GM23248 (cell line): ENCODE data around the gene SKI. TPM values are rescaled to one million over a fixed set of nuclear protein-coding genes. Genes with fewer than 3 reads are reported as not detected.

Experiments used
- DNase-seq: peaks from one replicate; pipeline ENCODE4 v3.0.0-alpha.2; 2015
- H2AFZ ChIP-seq: fragments of 200-600 bp; sonication (generic); 2 replicates; pipeline ENCODE4 v1.6.1; 2016; ENCODE audit warnings: antibody characterized with exemption
- H3F3A ChIP-seq: fragments of 200-600 bp; sonication (generic); 2 replicates; pipeline ENCODE4 v1.6.1; 2016; ENCODE audit warnings: mild to moderate bottlenecking, antibody characterized with exemption, mixed run types; ENCODE audit not compliant: insufficient read depth
- H3K27ac ChIP-seq: fragments of 200-600 bp; sonication (generic); 2 replicates; pipeline ENCODE4 v1.5.1; 2016; ENCODE audit warnings: mild to moderate bottlenecking
- H3K27me3 ChIP-seq: fragments of 200-600 bp; sonication (generic); replicated peaks from 2 replicates; pipeline ENCODE4 v1.6.1; 2016; ENCODE audit warnings: mild to moderate bottlenecking; ENCODE audit not compliant: insufficient read depth
- H3K36me3 ChIP-seq: fragments of 200-600 bp; sonication (generic); 2 replicates; pipeline ENCODE4 v1.6.1; 2016; ENCODE audit warnings: low read depth, mild to moderate bottlenecking
- H3K4me1 ChIP-seq: fragments of 200-600 bp; sonication (generic); 2 replicates; pipeline ENCODE4 v1.6.1; 2016; ENCODE audit warnings: mild to moderate bottlenecking; ENCODE audit not compliant: insufficient read depth
- H3K4me2 ChIP-seq: fragments of 200-600 bp; sonication (generic); one replicate; pipeline ENCODE4 v1.6.1; 2016; ENCODE audit warnings: mild to moderate bottlenecking; ENCODE audit not compliant: unreplicated experiment
- H3K4me3 ChIP-seq: fragments of 200-600 bp; sonication (generic); 2 replicates; pipeline ENCODE4 v1.5.1; 2016; ENCODE audit warnings: mild to moderate bottlenecking
- H3K79me2 ChIP-seq: fragments of 200-600 bp; sonication (generic); 2 replicates; pipeline ENCODE4 v1.6.1; 2016; ENCODE audit warnings: mild to moderate bottlenecking; ENCODE audit not compliant: insufficient read depth
- H3K9ac ChIP-seq: fragments of 200-600 bp; sonication (generic); 2 replicates; pipeline ENCODE4 v1.6.1; 2016; ENCODE audit warnings: mild to moderate bottlenecking
- H3K9me2 ChIP-seq: fragments of 200-600 bp; sonication (generic); 2 replicates; pipeline ENCODE4 v1.6.1; 2016; ENCODE audit warnings: mixed run types, mild to moderate bottlenecking, moderate library complexity; ENCODE audit not compliant: insufficient read depth
- H3K9me3 ChIP-seq: fragments of 200-600 bp; sonication (generic); one replicate; pipeline ENCODE4 v1.6.1; 2017; ENCODE audit warnings: low read depth
- H4K20me1 ChIP-seq: fragments of 200-600 bp; sonication (generic); 2 replicates; pipeline ENCODE4 v1.6.0; 2016; ENCODE audit not compliant: insufficient read depth
- EZH2 ChIP-seq: fragments of 200-600 bp; sonication (generic); IDR thresholded peaks from 2 replicates; pipeline ENCODE4 v1.6.1; 2018; ENCODE audit warnings: antibody characterized with exemption, mild to moderate bottlenecking; ENCODE audit not compliant: insufficient read depth, poor library complexity, severe bottlenecking
- EZH2phosphoT487 ChIP-seq: fragments of 200-600 bp; sonication (generic); IDR thresholded peaks from 2 replicates; pipeline ENCODE4 v1.6.1; 2018; ENCODE audit warnings: antibody characterized with exemption, moderate library complexity, mild to moderate bottlenecking, low read depth; ENCODE audit not compliant: insufficient read depth
- WGBS, 2 experiments: methylation state at CpG; one replicate each; pipeline ENCODE4 v1.1.6; 2015 to 2017; ENCODE audit warnings: low lambda C conversion rate in 2 of 2, low coverage in 1 of 2; ENCODE audit errors: missing lambda C conversion rate in 2 of 2; 5-methylcytosine and 5-hydroxymethylcytosine counted together
- in situ Hi-C: fragments of 300-500 bp; cut with MboI; formaldehyde crosslinking; loops from 2 replicates; pipeline ENCODE4 v1.15.0; 2020
- polyA plus RNA-seq: library from polyadenylated mRNA; unstranded; fragments of >200 nt; fragmentation: Nextera tagmentation; extraction: Ambion mirVana; gene quantifications from 2 replicates; pipeline ENCODE4 v1.2.1, GENCODE V29; 2016
- total RNA-seq: library from RNA; depleted of rRNA; stranded (reverse); fragments of >200 nt; shearing (Covaris generic); gene quantifications from 2 replicates; pipeline ENCODE4 v1.2.3, GENCODE V29; 2014; rRNA removed

SKI gene
- total RNA-seq (23.1 and 26.8 TPM in 2 replicates), polyA plus RNA-seq (3.8 and 4.0 TPM in 2 replicates)

- Histone ChIP-seq H3K79me2 (peaks cover 44% of the 10 kb centered on the region), H2AFZ (no peak within 1 kb of the TSS), H3K4me1 (peaks cover 8% of the 10 kb centered on the region), H3F3A (peaks cover 16% of the 10 kb centered on the region), H3K27ac (peak within 1 kb of the TSS; percentile 96), H3K36me3 (no peaks in the 10 kb centered on the region), H3K4me2 (peak within 1 kb of the TSS; percentile 93), H3K9ac (peak within 1 kb of the TSS; percentile 97), H4K20me1 (peaks cover 5% of the 10 kb centered on the region; the same call in 1 of the 2 replicates), H3K9me2 (no peaks in the 10 kb centered on the region), H3K27me3 (no peaks in the 10 kb centered on the region), H3K4me3 (peak within 1 kb of the TSS; percentile 90), H3K9me3 (no peaks in the 10 kb centered on the region)
- in situ Hi-C loops: no loop called here
- TF ChIP-seq EZH2phosphoT487 (no peak), EZH2 (no peak)
- no peak for DNase-seq
- 1% methylated on average over 38 of the region's 100 CpGs; no CpG with 5 or more reads in 1 of the 2 experiments for WGBS, 2 experiments
Observed at GRCh38 chr1:2228157-2228594, at the start of gene SKI. Gene SKI, plus strand, starts transcription at chr1:2228319. Its CDS starts 448 bp downstream, at chr1:2228767.

- Histone ChIP-seq H3K9me3 (no peaks in the 10 kb centered on the region), H2AFZ (no peak overlapping the region), H4K20me1 (no peaks in the 10 kb centered on the region), H3F3A (no peaks in the 10 kb centered on the region), H3K4me1 (no peaks in the 10 kb centered on the region), H3K9me2 (no peaks in the 10 kb centered on the region), H3K27ac (no peak overlapping the region), H3K4me3 (no peak overlapping the region), H3K4me2 (no peak overlapping the region), H3K9ac (no peak overlapping the region), H3K36me3 (no peaks in the 10 kb centered on the region), H3K27me3 (no peaks in the 10 kb centered on the region), H3K79me2 (no peaks in the 10 kb centered on the region)
- in situ Hi-C loops: loop anchor here (25.0 kb wide), 1 partner anchor 333 kb away; no protein-coding TSS in a partner anchor
- TF ChIP-seq EZH2 (no peak), EZH2phosphoT487 (no peak)
- no peak for DNase-seq
- WGBS, 2 experiments: 83 to 89% methylated on average over 13 to 14 of the region's 16 CpGs
Observed at GRCh38 chr1:2178875-2179274, 49.2 kb upstream of the SKI start.

- Histone ChIP-seq H3K27ac (no peak overlapping the region), H3K4me1 (no peaks in the 10 kb centered on the region), H3K4me2 (no peak overlapping the region), H2AFZ (no peak overlapping the region), H3K4me3 (no peak overlapping the region), H4K20me1 (no peaks in the 10 kb centered on the region), H3K9me3 (no peaks in the 10 kb centered on the region), H3K9ac (no peak overlapping the region), H3K27me3 (no peaks in the 10 kb centered on the region), H3K36me3 (no peaks in the 10 kb centered on the region), H3K79me2 (no peaks in the 10 kb centered on the region), H3F3A (no peaks in the 10 kb centered on the region), H3K9me2 (no peaks in the 10 kb centered on the region)
- DNase-seq: peak; percentile 35
- 51 to 52% methylated on average over 28 of the region's 28 CpGs for WGBS, 2 experiments
- TF ChIP-seq EZH2: no peak
- TF ChIP-seq EZH2phosphoT487: no peak
- in situ Hi-C loops: loop anchor here (25.0 kb wide), 1 partner anchor 333 kb away; no protein-coding TSS in a partner anchor
Observed at GRCh38 chr1:2179283-2180013, 48.7 kb upstream of the SKI start.

GRCh38 chr1:2180297-2181245 is 47.5 kb upstream of the SKI start:
- H2AFZ ChIP-seq: no peak overlapping the region
- in situ Hi-C loops: loop anchor here (25.0 kb wide), 1 partner anchor 332 kb away; no protein-coding TSS in a partner anchor
- no peaks in the 10 kb centered on the region for H3K36me3 ChIP-seq
- H3F3A ChIP-seq: no peaks in the 10 kb centered on the region
- H3K27me3 ChIP-seq: no peaks in the 10 kb centered on the region
- no peaks in the 10 kb centered on the region for H3K9me3 ChIP-seq
- no peak overlapping the region for H3K9ac ChIP-seq
- no peaks in the 10 kb centered on the region for H4K20me1 ChIP-seq
- H3K4me1 ChIP-seq: no peaks in the 10 kb centered on the region
- no peaks in the 10 kb centered on the region for H3K9me2 ChIP-seq
- 86 to 87% methylated on average over 50 to 58 of the region's 58 CpGs for WGBS, 2 experiments
- H3K4me3 ChIP-seq: no peak overlapping the region
- H3K4me2 ChIP-seq: no peak overlapping the region
- no peaks in the 10 kb centered on the region for H3K79me2 ChIP-seq
- peak; percentile 64 for DNase-seq
- no peak overlapping the region for H3K27ac ChIP-seq
- TF ChIP-seq EZH2 (no peak), EZH2phosphoT487 (no peak)
